IMR-90 (cell line): ENCODE data around the gene MIEF2. TPM values are rescaled to one million over a fixed set of nuclear protein-coding genes. Genes with fewer than 3 reads are reported as not detected.

Experiments used
- ATAC-seq: fragments of 200-7000 bp; cut with Tn5 transposase; 2 replicates; pipeline ENCODE4 v1.9.1; 2020; ENCODE audit warnings: low read depth, mild to moderate bottlenecking, moderate library complexity
- BruUV-seq: library from RNA; stranded (reverse); fragments of 400-500 nt; replicated peaks from 2 replicates; lab custom pipeline; 2021; lab: Mats Ljungman, UMichigan
- CTCF ChIA-PET: fragments of 300-600 bp; formaldehyde crosslinking; extraction: SDS; loops from one replicate; lab custom pipeline; 2021; ENCODE audit warnings: antibody characterized with exemption; lab: Yijun Ruan, JAX
- POLR2A ChIA-PET: fragments of 300-600 bp; sonication (Branson Sonifier 250); formaldehyde crosslinking; loops from one replicate; lab custom pipeline; 2022; ENCODE audit warnings: antibody characterized with exemption; ENCODE audit not compliant: unreplicated experiment; lab: Charles Lee
- DNase-seq: peaks from one replicate; pipeline ENCODE4 v3.0.0; 2013
- H2AFZ ChIP-seq: replicated peaks from 2 replicates; pipeline ENCODE3; 2013; ENCODE audit warnings: low read length, mild to moderate bottlenecking; ENCODE audit not compliant: poor library complexity
- H2AK5ac ChIP-seq: 2 replicates; pipeline ENCODE4 v1.6.1; 2013; ENCODE audit warnings: low read depth, low read length, inconsistent platforms
- H2AK9ac ChIP-seq: replicated peaks from 2 replicates; pipeline ENCODE3; 2013; ENCODE audit warnings: mild to moderate bottlenecking, low read depth, low read length, moderate library complexity; ENCODE audit not compliant: poor library complexity
- H2BK120ac ChIP-seq: 2 replicates; pipeline ENCODE4 v1.6.1; 2013; ENCODE audit warnings: low read depth, low read length, inconsistent platforms
- H2BK15ac ChIP-seq: 3 replicates; pipeline ENCODE4 v1.6.1; 2013; ENCODE audit warnings: low read depth, low read length, inconsistent platforms
- H2BK20ac ChIP-seq: 2 replicates; pipeline ENCODE4 v1.6.1; 2013; ENCODE audit warnings: low read depth, mild to moderate bottlenecking, inconsistent platforms, low read length, moderate library complexity
- H2BK5ac ChIP-seq: 2 replicates; pipeline ENCODE4 v1.6.1; 2013; ENCODE audit warnings: mild to moderate bottlenecking, low read depth, low read length, inconsistent platforms; ENCODE audit not compliant: poor library complexity, severe bottlenecking
- H3K14ac ChIP-seq: replicated peaks from 2 replicates; pipeline ENCODE4 v1.6.1; 2013; ENCODE audit warnings: low read depth, low read length, inconsistent platforms
- H3K18ac ChIP-seq: 2 replicates; pipeline ENCODE4 v1.6.1; 2013; ENCODE audit warnings: low read depth, low read length, control low read depth
- H3K23ac ChIP-seq: 2 replicates; pipeline ENCODE4 v1.6.1; 2013; ENCODE audit warnings: low read depth, low read length, inconsistent platforms
- H3K27ac ChIP-seq: 2 replicates; pipeline ENCODE4 v1.5.1; 2013; ENCODE audit warnings: mild to moderate bottlenecking, control low read depth, low read length; ENCODE audit not compliant: insufficient read depth
- H3K27me3 ChIP-seq: 2 replicates; pipeline ENCODE4 v1.6.1; 2013; ENCODE audit warnings: low read length; ENCODE audit not compliant: control insufficient read depth, insufficient read depth
- H3K36me3 ChIP-seq: 2 replicates; pipeline ENCODE4 v1.6.1; 2013; ENCODE audit warnings: low read length, mixed read lengths; ENCODE audit not compliant: control insufficient read depth, insufficient read depth
- H3K4ac ChIP-seq: 2 replicates; pipeline ENCODE4 v1.6.1; 2013; ENCODE audit warnings: low read depth, low read length, inconsistent platforms
- H3K4me1 ChIP-seq: 2 replicates; pipeline ENCODE4 v1.6.1; 2013; ENCODE audit warnings: low read length, mixed read lengths; ENCODE audit not compliant: control insufficient read depth, insufficient read depth
- H3K4me2 ChIP-seq: 2 replicates; pipeline ENCODE4 v1.6.1; 2013; ENCODE audit warnings: low read depth, mild to moderate bottlenecking, control low read depth, low read length, moderate library complexity
- H3K4me3 ChIP-seq: 2 replicates; pipeline ENCODE4 v1.5.1; 2013; ENCODE audit warnings: low read depth, mild to moderate bottlenecking, control low read depth, low read length, moderate library complexity; ENCODE audit not compliant: insufficient read depth
- H3K56ac ChIP-seq: 2 replicates; pipeline ENCODE4 v1.6.1; 2013; ENCODE audit warnings: low read length, inconsistent platforms; ENCODE audit not compliant: insufficient read depth; ENCODE audit errors: extremely low read depth
- H3K79me1 ChIP-seq, 2 experiments: 2 replicates each; pipeline ENCODE4 v1.6.1; 2013; ENCODE audit warnings: low read length in 2 of 2, inconsistent platforms in 1 of 2, low read depth in 1 of 2
- H3K9ac ChIP-seq: 2 replicates; pipeline ENCODE4 v1.6.1; 2013; ENCODE audit warnings: low read depth, low read length, control low read depth
- H3K9me1 ChIP-seq: 2 replicates; pipeline ENCODE4 v1.6.1; 2013; ENCODE audit warnings: low read length, inconsistent platforms; ENCODE audit not compliant: insufficient read depth
- H3K9me3 ChIP-seq: 2 replicates; pipeline ENCODE4 v1.6.1; 2013; ENCODE audit warnings: low read length; ENCODE audit not compliant: control insufficient read depth, insufficient read depth
- H4K20me1 ChIP-seq: 2 replicates; pipeline ENCODE4 v1.6.1; 2013; ENCODE audit warnings: low read length, inconsistent platforms; ENCODE audit not compliant: insufficient read depth
- H4K5ac ChIP-seq: 2 replicates; pipeline ENCODE4 v1.6.1; 2013; ENCODE audit warnings: mild to moderate bottlenecking, low read depth, low read length, control low read depth
- H4K8ac ChIP-seq, 2 experiments: 2 replicates each; pipeline ENCODE4 v1.6.1; 2013; ENCODE audit warnings: low read depth in 2 of 2, low read length in 2 of 2, control low read depth in 1 of 2, inconsistent platforms in 1 of 2
- H4K91ac ChIP-seq: 2 replicates; pipeline ENCODE4 v1.6.1; 2013; ENCODE audit warnings: low read depth, low read length, inconsistent platforms; ENCODE audit not compliant: insufficient read depth
- CHD1 ChIP-seq: IDR thresholded peaks from 2 replicates; pipeline ENCODE4 v1.6.1; 2012; ENCODE audit warnings: low read depth, low read length, improper control_type of control experiment
- RAD21 ChIP-seq: IDR thresholded peaks from 2 replicates; pipeline ENCODE4 v1.6.1; 2012; ENCODE audit warnings: low read length, improper control_type of control experiment
- WGBS, 2 experiments: methylation state at CpG; one replicate each; pipeline versions ENCODE4 v1.1.5 to v1.1.7; 2013; ENCODE audit warnings: missing lambda C conversion rate in 2 of 2; ENCODE audit not compliant: insufficient read length in 1 of 2; ENCODE audit errors: extremely low coverage in 2 of 2; 5-methylcytosine and 5-hydroxymethylcytosine counted together
- dilution Hi-C: fragments of 300-500 bp; cut with HindIII; formaldehyde crosslinking; loops from one replicate; pipeline ENCODE4 v1.14.3; 2018; ENCODE audit warnings: low sequenced_read_pairs; ENCODE audit not compliant: unreplicated experiment
- in situ Hi-C: fragments of 300-500 bp; cut with MboI; formaldehyde crosslinking; loops from 3 replicates; pipeline ENCODE4 v1.14.3; 2019; ENCODE audit warnings: low sequenced_read_pairs, inconsistent platforms, mixed read lengths
- intact Hi-C: fragments of 100-400 bp; cut with micrococcal nuclease; formaldehyde crosslinking; loops from 2 replicates; pipeline ENCODE4 v1.10.0; 2022
- polyA plus RNA-seq, 3 experiments: library from polyadenylated mRNA; depleted of rRNA; stranded (reverse); fragments of >200 nt; gene quantifications; 2 replicates each; pipeline ENCODE4 v1.2.3, GENCODE V29; 2012; ENCODE audit warnings: low replicate concordance in 1 of 3
- total RNA-seq: library from RNA; depleted of rRNA; stranded (reverse); fragments of >200 nt; gene quantifications from 2 replicates; pipeline ENCODE4 v1.2.3, GENCODE V29; 2012

Gene MIEF2
- total and polyA plus RNA-seq, 2 of the 4 experiments (the other 2 are of a cell fraction), result 9.1 to 26.6 TPM

GRCh38 chr17:18253187-18253884 is 7.1 kb upstream of the MIEF2 start:
- Histone ChIP-seq H4K8ac (no peak overlapping the region), H3K56ac (no peak overlapping the region), H3K4me1 (peaks cover 4% of the 10 kb centered on the region), H3K14ac (no peak overlapping the region), H3K79me1 (peaks cover 15 to 58% of the 10 kb centered on the region in 2 experiments), H3K27me3 (no peaks in the 10 kb centered on the region), H2AK5ac (no peak overlapping the region), H3K4me3 (no peak overlapping the region), H4K91ac (no peak overlapping the region), H3K36me3 (peaks cover 75% of the 10 kb centered on the region), H2BK5ac (no peak overlapping the region), H3K9ac (no peak overlapping the region), H4K5ac (no peak overlapping the region), H2AFZ (peak overlapping the region; percentile 1), H3K18ac (no peak overlapping the region), H2BK15ac (no peak overlapping the region), H2BK20ac (no peak overlapping the region), H3K4ac (no peak overlapping the region), H3K9me1 (no peaks in the 10 kb centered on the region), H2AK9ac (no peak overlapping the region), H4K20me1 (peaks cover 35% of the 10 kb centered on the region), H3K4me2 (no peak overlapping the region), H3K9me3 (no peaks in the 10 kb centered on the region), H2BK120ac (no peak overlapping the region), H3K23ac (no peak overlapping the region), H3K27ac (no peak overlapping the region)
- ChIA-PET CTCF (no interaction called here), POLR2A (no interaction called here)
- TF ChIP-seq CHD1 (no peak), RAD21 (no peak)
- TSS peak; percentile 52 for BruUV-seq
- ATAC-seq (no peak), DNase-seq (no peak)
- in situ Hi-C loops (no loop called here), intact Hi-C loops (no loop called here), dilution Hi-C loops (no loop called here)
- WGBS, 2 experiments, result 93% methylated on average over 10 of the region's 16 CpGs; no CpG with 5 or more reads in 1 of the 2 experiments
